Measurements from ENCODE around the gene GATD1.

GRCh38 chr11:783581-784015, 6.3 kb upstream of the GATD1 start:
- no peak for TF ChIP-seq GATA3 (IDR thresholded peaks at IDR 0.05; ENCODE audit: low read depth, low read length)
- no peak for TF ChIP-seq GATA2 (IDR thresholded peaks at IDR 0.05; ENCODE audit: low read depth, low read length)

Measured in SH-SY5Y (cell line).